Astrocyte of the cerebellum (primary cell): ENCODE data around the gene FOXF1.

Experiments
- DNase-seq: peaks from one replicate; pipeline ENCODE4 v3.0.0-alpha.2; 2011; ENCODE audit warnings: low read depth
- H3K4me3 ChIP-seq: 2 replicates; pipeline ENCODE4 v1.5.1; 2011; ENCODE audit warnings: mild to moderate bottlenecking, low read depth, low read length, moderate library complexity
- in situ Hi-C: cut with HindIII; loops from 2 replicates; pipeline ENCODE4 v1.10.0; 2017; ENCODE audit warnings: low sequenced_read_pairs
- TF ChIP-seq, protein P1 (sequence below): IDR thresholded peaks from 2 replicates; pipeline ENCODE4 v1.5.1; 2012; ENCODE audit warnings: low read length, low read depth, moderate library complexity, mild to moderate bottlenecking; ENCODE audit errors: missing control alignments

The FOXF1 gene

DNA sequence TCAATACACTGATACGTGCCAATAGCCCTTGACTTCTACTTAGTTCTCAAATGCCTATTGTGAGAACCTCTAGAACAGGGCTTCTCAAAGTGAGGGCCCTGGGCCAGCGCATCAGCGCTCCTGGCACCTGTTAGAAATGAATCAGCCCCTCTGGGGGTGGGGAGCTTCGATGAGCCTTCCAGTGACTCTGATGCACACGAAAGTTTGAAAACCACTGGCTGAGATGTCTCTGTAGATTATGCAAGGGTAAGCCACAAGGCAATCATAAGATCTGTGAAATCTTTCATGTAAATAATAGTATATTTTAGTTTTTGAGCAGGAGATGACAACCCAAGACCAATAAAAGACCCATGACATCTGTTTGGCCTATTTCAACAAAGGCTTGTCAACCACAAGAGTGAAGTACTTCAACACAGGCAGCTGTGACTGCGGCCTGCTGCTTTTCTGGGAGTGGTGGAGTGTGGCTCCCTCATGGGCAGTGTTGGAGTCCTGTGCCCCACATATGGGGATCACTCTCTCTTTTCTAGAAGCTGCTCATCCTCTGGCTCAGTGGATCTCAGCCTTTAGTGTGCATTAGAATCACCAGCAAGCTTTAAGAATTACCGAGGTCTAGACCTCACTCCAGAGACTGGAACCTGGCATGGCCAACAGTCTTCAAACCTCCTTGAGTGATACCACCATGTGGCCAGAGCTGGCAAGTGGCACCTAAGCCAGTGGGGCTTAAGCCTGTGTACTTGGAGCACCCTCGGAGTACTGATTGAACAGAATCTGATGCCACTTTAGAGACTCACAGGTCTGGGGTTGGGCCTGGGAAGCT is 39.0 kb downstream of the FOXF1 start:
- TF ChIP-seq, protein P1, sequence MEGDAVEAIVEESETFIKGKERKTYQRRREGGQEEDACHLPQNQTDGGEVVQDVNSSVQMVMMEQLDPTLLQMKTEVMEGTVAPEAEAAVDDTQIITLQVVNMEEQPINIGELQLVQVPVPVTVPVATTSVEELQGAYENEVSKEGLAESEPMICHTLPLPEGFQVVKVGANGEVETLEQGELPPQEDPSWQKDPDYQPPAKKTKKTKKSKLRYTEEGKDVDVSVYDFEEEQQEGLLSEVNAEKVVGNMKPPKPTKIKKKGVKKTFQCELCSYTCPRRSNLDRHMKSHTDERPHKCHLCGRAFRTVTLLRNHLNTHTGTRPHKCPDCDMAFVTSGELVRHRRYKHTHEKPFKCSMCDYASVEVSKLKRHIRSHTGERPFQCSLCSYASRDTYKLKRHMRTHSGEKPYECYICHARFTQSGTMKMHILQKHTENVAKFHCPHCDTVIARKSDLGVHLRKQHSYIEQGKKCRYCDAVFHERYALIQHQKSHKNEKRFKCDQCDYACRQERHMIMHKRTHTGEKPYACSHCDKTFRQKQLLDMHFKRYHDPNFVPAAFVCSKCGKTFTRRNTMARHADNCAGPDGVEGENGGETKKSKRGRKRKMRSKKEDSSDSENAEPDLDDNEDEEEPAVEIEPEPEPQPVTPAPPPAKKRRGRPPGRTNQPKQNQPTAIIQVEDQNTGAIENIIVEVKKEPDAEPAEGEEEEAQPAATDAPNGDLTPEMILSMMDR: no peak
- in situ Hi-C loops: no loop called here
- no peak for DNase-seq
- no peak overlapping the region for H3K4me3 ChIP-seq

DNA sequence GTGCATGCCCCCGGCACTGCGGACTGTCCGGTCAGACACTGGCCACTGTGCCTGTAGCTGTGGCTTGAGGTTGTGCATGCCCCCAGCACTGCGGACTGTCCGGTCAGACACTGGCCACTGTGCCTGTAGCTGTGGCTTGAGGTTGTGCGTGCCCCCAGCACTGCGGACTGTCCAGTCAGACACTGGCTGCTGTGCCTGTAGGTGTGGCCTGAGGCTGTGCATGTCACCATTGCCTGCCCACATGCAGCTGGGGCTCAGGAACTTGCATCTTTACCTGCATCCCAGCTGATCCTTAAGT is 39.5 kb downstream of the FOXF1 start:
- in situ Hi-C loops: loop anchor here (25.0 kb wide), 2 partner anchors 487 to 712 kb away; no protein-coding TSS in a partner anchor
- no peak for DNase-seq
- TF ChIP-seq, protein P1: no peak
- H3K4me3 ChIP-seq: no peak overlapping the region

DNA sequence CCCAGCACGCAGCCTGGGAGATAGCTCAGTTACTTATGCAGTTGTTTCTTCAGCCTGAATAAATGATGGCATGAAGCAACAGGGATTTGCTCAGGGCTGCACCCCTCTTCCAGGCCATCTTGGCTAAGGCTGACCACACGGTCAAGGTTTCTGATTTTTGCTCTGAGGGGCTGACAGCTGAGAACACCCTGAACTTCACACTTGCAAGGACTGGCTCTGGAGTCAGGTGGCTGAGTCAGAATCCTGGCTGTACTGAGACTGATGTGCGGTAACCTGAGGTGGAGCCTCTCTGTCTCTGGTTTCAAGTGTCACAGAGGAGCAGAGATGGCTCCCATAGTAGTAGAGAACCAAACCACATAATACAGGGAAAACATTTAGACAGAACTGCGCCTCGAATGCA is 40.0 kb downstream of the FOXF1 start:
- no peak overlapping the region for H3K4me3 ChIP-seq
- no peak for DNase-seq
- TF ChIP-seq, protein P1: no peak
- in situ Hi-C loops: loop anchor here (25.0 kb wide), 2 partner anchors 487 to 712 kb away; no protein-coding TSS in a partner anchor

DNA sequence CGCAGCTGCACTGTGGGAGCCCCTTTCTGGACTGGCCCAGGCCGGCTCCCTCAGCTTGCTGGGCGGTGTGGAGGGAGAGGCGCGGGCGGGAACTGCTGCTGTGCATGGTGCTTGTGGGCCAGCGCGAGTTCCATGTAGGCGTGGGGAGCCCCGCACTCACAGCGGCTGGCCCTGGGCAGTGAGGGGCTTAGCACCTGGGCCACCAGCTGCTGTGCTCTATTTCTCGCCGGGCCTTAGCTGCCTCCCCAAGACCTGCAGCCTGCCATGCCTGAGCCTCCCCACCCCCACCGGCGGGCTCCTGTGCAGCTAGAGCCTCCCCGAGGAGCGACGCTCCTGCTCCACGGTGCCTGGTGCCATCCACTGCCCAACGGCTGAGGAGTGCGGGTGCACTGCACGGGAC is 43.0 kb downstream of the FOXF1 start:
- in situ Hi-C loops: loop anchor here (25.0 kb wide), 2 partner anchors 484 to 709 kb away; no protein-coding TSS in a partner anchor
- no peak overlapping the region for H3K4me3 ChIP-seq
- DNase-seq: no peak
- TF ChIP-seq, protein P1: no peak

DNA sequence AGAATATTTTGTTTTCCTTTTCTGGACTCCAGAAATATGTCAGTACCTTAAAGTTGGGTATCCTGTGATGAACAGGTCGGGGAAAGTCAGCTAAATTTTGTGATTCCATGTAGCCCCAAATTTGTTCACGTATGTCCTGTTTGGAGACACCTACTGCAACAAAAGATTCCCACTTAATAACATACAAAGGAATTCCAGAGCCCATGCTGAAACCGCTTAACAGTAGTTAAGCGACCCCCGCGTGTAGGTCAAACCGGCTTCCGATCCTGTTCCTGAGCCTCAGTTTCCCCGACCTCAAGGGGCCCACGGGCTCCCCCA is 44.2 kb downstream of the FOXF1 start:
- peak overlapping the region; percentile 93 for H3K4me3 ChIP-seq
- TF ChIP-seq, protein P1: no peak
- DNase-seq: no peak
- in situ Hi-C loops: loop anchor here (25.0 kb wide), 2 partner anchors 483 to 708 kb away; no protein-coding TSS in a partner anchor

DNA sequence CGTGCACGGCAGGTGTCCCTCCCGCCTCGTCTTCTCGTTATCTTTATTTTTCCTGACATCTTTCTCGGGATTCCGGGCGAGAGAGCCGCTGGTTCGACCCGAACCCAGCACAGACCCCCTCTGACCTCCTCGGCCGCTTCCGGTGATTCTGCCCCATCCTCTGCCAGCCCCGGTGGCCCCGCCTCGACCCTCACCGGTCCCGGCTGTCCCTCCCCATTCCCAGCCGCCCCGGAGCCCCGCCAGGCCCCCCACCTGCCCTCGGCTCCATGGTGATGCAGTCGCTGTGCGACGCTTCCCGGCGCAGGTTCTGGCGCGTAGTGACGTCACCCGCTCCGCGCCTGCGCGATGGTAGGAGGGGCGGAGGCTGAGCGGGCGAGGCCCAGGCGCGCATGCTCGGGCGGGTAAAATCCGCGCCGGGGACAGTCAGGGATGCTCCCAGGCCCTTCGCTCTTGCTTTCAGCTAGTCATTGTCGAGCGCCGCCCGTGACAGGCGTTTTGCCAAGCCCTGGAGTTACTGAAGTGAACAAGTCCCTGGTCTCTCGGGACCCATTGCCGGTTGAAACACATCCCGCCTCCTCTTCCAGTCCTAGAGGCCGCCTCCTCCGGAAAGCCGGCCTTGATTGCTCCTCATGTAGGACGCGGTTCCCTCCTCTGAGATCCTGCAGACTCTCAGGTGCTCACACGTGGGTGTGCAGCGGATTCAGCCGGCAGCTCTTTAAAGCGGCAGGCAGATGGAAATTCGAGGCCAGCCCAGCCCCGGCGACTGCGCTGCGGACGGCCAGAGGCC is 44.8 kb downstream of the FOXF1 start, which contains the start of gene MTHFSD:
TSS of gene MTHFSD (minus strand) at position 319 of the 787 bp plus-strand sequence. CDS start at position 268, 51 bp downstream.
- in situ Hi-C loops: loop anchor here (25.0 kb wide), 2 partner anchors 482 to 707 kb away; no protein-coding TSS in a partner anchor

More for the DNA sequence above, 44.8 kb downstream of the FOXF1 start, which contains the start of gene MTHFSD:
- DNase-seq: peak; percentile 79
- TF ChIP-seq, protein P1: no peak
- peak within 1 kb of the TSS; percentile 93 for H3K4me3 ChIP-seq
